Hippocampal formation (tissue), 2 donors: Measurements from ENCODE around the gene TSPAN32.

Experiments used
- DNase-seq, 2 donors: peaks; one replicate each; lab custom pipeline; 2025; lab: John Stamatoyannopoulos, UW

TSPAN32 gene

GRCh38 chr11:2304506-2305139, 2.8 kb downstream of the TSPAN32 start:
- DNase-seq = no peak

GRCh38 chr11:2305140-2305778, 3.4 kb downstream of the TSPAN32 start:
- DNase-seq = peak; percentile 41 to 64

GRCh38 chr11:2305788-2306451, 4.1 kb downstream of the TSPAN32 start:
- no peak for DNase-seq

GRCh38 chr11:2306452-2306823, 4.6 kb downstream of the TSPAN32 start:
- DNase-seq = no peak

- DNase-seq = no peak
Observed at GRCh38 chr11:2306877-2307500, 5.2 kb downstream of the TSPAN32 start.

GRCh38 chr11:2307501-2308331, 5.9 kb downstream of the TSPAN32 start:
- DNase-seq = no peak

- DNase-seq = no peak
Observed at GRCh38 chr11:2308713-2309112, 6.9 kb downstream of the TSPAN32 start.

GRCh38 chr11:2309251-2310072, 7.6 kb downstream of the TSPAN32 start:
- no peak for DNase-seq

GRCh38 chr11:2310073-2310785, 8.4 kb downstream of the TSPAN32 start:
- no peak for DNase-seq

GRCh38 chr11:2310786-2311352, 9.1 kb downstream of the TSPAN32 start:
- DNase-seq = no peak

- DNase-seq = no peak
Observed at GRCh38 chr11:2311353-2312133, 9.7 kb downstream of the TSPAN32 start.

GRCh38 chr11:2312232-2313042, 10.6 kb downstream of the TSPAN32 start:
- DNase-seq = no peak

GRCh38 chr11:2313051-2313951, 11.5 kb downstream of the TSPAN32 start:
- no peak for DNase-seq

- DNase-seq = no peak
Observed at GRCh38 chr11:2314136-2314524, 12.3 kb downstream of the TSPAN32 start.

- DNase-seq = peak; percentile 16 to 69
Observed at GRCh38 chr11:2314525-2315394, 12.9 kb downstream of the TSPAN32 start.

- DNase-seq = no peak
Observed at GRCh38 chr11:2315395-2316168, 13.8 kb downstream of the TSPAN32 start.
